GM18511 (cell line): ENCODE results near the gene SDSL.
A peak's percentile ranks its signal among the peaks of the same experiment; 100 is the strongest.

Experiments used
- ATAC-seq: cut with Tn5 transposase; IDR thresholded peaks from one replicate; pipeline ENCODE4 v1.9.1; 2021; ENCODE audit warnings: mild to moderate bottlenecking, moderate library complexity; ENCODE audit not compliant: unreplicated experiment

SDSL gene

DNA sequence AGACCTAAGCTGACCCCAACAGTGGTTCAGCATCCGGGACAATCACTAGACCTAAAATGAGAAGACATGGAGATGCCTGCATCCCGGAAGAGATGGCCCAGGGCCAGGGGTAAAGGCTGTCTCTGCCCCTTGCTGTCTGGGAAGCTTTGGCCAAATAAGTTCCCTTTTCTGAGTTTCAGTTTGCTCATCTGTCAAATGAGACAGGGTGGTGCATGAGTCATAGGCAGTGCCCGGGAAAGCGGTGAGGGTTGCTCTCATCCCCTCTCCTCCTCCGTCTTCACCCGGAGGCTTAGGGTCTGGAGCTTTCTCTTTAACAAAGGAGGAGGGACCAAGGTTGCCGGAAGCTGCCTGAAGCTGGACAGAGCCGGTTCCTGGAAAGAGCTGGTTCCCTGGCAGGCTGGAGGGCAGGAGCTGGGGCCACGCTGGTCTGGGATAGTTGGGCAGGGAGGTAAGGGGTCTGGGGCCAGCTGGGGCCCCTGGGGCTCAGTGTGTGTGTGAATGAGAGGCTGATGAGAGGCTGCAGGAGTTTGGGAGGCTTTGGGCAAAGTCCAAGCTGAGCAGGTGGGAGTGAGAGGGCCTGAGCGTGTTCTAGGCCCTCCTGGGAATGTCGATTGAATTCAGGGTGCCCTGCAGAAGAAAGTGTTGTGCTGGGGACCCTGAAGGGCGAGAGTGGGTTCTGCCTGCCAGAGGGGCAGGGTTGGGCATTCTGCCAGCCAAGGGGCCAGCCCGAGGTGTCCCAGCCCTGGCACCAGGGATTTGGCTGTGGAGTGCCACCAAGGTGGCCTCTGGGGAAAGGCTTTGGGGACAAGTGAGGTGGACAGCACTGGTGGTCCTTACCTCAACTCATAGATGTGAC is at the start of gene SDSL:
Gene SDSL (plus strand): TSS at position 351 of the 856 bp plus-strand sequence. CDS start 5,603 bp downstream, outside the sequence.
- ATAC-seq: peak; percentile 86

DNA sequence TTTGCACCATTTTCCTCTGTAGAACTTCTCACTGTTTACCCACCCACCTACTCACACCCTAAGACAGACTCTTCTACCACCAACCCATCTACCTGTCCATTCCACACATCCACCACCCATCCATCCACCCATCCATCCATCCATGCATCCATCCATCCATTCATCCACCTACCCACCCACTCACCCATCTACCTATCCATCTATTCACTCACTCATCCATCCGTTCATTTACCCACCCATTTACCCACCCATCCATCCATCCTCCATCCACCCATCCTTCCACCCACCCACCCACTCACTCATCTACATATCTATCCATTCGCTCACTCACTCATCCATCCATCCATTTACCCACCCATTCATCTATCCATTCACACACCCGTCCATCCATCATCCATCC is 48.7 kb upstream of the SDSL start:
- ATAC-seq: no peak

DNA sequence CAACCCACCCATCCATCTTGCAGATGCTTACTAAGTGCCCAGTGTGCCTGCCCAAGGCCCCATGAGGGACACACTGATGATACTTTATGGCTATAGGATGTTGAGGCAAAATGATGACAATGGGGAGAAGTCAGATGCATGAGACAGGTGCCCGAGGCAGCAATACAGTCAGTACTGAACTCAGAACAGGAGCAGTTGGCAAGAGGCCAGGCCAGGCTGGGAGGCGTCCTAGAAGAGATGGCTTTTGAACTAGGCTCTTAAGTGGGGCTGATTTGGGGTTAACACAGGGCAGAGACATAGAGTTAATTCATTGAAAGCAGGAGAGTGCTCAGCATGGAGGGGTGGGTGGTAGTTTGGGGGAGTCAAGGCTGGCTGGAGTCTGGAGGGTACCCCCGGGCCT is 48.2 kb upstream of the SDSL start:
- no peak for ATAC-seq

DNA sequence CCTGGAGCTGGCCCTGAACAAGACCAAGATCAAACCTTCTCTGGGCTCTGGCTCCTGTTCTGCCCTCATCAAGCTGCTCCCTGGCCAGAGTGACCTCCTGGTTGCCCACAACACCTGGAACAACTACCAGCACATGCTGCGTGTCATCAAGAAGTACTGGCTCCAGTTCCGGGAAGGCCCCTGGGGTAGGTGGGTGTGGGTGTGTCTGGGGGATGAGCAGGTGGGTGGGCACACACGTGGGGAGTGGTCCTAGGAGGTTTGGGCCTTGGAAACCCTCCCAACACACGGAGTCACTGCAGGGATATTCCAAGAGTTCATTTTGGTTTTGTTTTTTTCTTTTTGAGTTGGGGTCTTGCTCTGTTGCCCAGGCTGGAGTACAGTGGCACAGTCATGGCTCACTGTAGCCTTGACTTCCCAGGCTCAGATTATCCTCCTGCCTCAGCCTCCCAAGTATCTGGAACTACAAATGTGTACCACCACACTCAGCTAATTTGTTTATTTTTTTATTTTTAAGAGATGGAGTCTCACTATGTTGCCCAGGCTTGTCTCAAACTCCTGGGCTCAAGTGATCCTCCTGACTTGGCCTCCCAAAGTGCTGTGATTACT is 47.3 kb upstream of the SDSL start:
- ATAC-seq: no peak

DNA sequence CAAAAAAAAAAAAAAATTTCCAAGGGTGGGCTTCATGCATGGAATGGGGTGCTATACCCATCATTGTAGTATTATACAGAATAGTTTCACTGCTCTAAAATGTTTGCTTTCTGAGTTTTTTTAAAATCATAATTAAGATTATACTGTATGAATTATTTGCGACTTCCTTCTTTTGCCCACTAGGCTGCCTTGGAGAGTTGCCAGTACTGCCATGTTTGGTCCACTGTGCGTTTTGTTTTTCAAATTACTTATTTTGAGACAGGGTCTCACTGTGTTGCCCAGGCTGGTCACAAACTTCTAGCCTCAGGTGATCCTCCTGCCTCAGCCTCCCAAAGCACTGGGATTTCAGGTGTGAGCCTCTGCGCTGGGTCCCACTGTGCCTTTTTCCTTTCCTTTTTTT is 43.9 kb upstream of the SDSL start:
- ATAC-seq: no peak

- ATAC-seq: no peak
Observed at GRCh38 chr12:113381220-113381619, 41.0 kb upstream of the SDSL start.

DNA sequence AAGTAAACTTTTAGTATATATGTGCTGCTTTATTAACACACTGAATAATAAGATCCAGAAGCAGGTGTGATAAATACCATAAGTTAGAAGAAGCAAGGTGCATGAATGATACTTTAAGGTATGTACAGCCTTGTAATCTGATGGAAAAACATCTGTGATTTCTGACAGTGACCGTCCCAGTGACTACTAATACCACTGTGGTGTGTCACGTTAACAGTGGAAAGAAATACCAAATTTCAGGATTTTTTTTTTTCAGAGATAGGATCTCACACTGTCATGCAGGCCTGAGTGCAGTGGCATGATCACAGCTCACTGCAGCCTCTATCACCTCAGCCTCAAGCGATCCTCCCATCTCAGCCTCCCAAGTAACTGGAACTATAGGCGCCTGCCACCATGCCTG is 40.0 kb upstream of the SDSL start:
- ATAC-seq: no peak

DNA sequence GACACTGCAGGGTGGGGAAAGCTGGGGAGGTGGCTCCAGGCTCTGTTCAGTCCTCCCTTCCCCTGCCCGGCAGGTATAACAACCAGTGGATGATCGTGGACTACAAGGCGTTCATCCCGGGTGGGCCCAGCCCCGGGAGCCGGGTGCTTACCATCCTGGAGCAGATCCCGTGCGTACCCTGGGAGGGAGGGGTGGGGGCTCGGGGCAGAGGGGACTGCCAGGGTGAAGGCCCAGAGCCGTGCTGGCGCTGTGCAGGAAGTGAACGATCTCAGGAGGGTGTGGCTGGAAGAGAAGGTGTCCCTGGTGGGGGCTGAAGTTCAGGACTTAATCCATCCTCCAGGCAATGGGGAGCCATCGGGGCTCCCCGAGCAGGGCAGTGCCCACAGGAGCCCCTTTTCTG is 37.4 kb upstream of the SDSL start:
- no peak for ATAC-seq

DNA sequence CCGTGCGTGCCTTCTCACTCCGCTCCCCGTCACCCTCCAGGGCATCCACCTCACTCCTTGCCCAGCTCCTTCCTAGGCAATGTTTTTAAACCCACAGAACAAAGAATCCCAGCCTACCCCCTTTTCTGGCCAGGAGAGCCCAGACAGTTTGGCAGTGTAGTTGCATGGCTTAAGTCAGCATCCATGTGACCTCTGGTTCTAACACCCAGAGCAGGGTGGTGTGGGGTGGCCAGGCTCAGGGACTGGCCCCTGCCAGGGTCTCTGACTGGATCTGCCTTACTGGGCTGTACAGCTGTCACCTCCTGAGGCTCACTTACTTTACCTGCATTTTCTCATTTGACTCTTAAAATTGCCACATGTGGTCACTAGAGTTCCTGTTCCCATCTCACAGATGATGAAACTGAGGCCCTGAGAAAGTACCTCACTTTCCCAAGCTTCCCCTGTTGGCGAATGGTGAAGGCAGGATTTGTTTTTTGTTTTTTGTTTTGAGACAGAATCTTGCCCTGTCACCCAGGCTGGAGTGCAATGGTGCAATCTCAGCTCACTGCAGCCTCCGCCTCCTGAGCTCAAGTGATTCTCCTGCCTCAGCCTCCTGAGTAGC is 36.8 kb upstream of the SDSL start:
- ATAC-seq: no peak

GRCh38 chr12:113386866-113387566 is 35.2 kb upstream of the SDSL start:
- ATAC-seq: no peak

GRCh38 chr12:113387631-113388030 is 34.5 kb upstream of the SDSL start:
- ATAC-seq: no peak

DNA sequence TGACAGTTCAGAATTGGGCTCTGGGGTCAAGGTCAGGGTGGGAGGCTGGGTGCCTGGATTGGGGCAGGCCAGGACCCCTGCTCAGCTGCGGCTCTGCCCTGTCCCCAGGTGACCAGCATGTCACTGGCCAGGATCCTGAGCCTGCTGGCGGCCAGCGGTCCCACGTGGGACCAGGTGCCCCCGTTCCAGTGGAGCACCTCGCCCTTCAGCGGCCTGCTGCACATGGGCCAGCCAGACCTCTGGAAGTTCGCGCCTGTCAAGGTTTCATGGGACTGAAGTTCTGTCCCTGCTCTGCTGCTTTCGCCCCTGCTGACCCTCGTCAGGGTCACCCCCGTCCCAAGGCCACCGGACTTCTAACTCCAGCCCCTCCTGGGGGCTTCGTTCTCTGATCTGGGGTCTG is 33.8 kb upstream of the SDSL start:
- no peak for ATAC-seq

DNA sequence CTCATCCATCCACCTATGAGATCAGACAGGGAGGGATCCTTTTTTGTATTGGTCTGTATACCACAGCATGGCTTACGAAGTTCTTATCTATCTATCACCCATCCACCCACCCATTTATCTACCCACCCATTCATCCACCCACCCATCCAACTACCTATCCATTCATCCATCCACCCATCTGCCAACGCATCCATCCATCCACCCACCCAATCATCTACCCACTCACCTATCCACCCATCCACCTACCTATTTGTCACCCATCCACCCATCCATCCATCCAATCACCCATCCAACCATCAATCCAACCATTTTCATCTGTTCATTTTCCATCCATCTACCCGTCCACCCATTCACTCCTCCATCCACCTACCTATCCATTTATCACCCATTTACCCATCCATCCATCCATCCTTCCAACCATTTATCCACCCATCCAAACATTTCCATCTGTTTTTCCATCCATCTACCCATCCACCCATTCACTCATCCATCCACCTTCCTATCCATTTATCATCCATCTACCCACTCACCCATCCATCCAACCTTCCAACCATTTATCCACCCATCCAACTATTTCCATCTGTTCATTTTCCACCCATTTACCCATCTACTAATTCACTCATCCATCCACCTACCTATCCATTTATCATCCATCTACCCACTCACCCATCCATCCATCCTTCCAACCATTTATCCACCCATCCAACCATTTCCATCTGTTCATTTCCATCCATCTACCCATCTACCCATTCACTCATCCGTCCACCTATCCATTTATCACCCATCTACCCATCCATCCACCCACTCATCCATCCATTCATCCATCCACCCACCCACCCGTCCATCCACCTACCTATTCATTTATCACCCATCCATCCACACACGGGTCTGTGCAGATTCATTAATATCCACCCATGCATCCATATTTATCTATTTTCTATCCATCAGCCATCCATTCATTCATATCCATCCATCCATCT is 31.8 kb upstream of the SDSL start:
- no peak for ATAC-seq

DNA sequence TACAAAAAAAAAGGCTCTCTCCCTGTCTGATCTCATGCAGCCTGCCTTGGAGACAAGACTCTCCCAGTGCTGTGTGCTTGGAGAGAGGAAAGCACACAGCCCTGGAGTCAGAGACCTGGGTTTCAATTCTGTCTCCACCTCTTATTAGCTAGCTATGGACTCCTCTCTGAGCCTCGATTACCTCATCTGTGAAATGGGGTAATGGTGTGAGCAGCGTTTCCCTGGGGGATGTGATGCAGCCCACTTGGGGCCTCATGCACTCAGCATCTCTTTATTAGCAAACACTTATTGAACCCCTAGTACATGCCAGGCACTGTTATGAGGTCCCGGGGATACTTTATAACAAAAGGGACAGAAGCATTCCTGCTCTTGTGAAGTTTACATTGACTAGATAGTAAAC is 31.0 kb upstream of the SDSL start:
- no peak for ATAC-seq

- ATAC-seq: no peak
Observed at GRCh38 chr12:113391650-113392337, 30.4 kb upstream of the SDSL start.

- no peak for ATAC-seq
Observed at GRCh38 chr12:113392520-113392919, 29.7 kb upstream of the SDSL start.

GRCh38 chr12:113392988-113393579 is 29.1 kb upstream of the SDSL start:
- no peak for ATAC-seq

- no peak for ATAC-seq
Observed at GRCh38 chr12:113393749-113394148, 28.4 kb upstream of the SDSL start.

GRCh38 chr12:113395119-113395518 is 27.1 kb upstream of the SDSL start:
- ATAC-seq: no peak
